Hepatocyte (in vitro differentiated cells): ENCODE data around the gene CARD14.

Source experiments
- EZH2phosphoT487 ChIP-seq: fragments of 200-600 bp; sonication (generic); IDR thresholded peaks from one replicate; pipeline ENCODE4 v1.6.1; 2018; ENCODE audit warnings: antibody characterized with exemption, mild to moderate bottlenecking, low read depth, moderate library complexity; ENCODE audit not compliant: unreplicated experiment, severe bottlenecking
- TF ChIP-seq, protein P1 (sequence below): fragments of 200-600 bp; sonication (generic); IDR thresholded peaks from 2 replicates; pipeline ENCODE4 v1.5.1; 2016; ENCODE audit warnings: antibody characterized with exemption, mild to moderate bottlenecking; ENCODE audit not compliant: poor library complexity

DNA sequence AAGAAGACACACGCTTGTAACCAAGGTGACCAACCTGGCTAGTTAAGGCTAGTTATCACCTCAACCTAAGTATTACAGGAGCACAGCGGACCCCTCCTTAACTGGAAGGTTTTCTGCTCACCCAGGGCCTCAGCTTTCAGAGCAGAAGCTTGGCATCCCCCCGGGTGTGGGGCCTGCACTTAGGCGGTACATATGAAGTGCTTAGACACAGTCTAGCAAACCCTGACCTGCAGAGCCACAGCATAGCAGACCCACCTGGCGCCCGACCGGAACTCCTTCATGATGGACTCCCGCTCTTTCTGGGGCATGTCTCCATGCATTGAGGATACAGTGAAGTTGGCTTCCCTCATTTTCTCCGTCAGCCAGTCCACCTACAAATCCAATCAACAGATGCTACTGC, 32.7 kb upstream of the CARD14 start:
- TF ChIP-seq, protein P1, sequence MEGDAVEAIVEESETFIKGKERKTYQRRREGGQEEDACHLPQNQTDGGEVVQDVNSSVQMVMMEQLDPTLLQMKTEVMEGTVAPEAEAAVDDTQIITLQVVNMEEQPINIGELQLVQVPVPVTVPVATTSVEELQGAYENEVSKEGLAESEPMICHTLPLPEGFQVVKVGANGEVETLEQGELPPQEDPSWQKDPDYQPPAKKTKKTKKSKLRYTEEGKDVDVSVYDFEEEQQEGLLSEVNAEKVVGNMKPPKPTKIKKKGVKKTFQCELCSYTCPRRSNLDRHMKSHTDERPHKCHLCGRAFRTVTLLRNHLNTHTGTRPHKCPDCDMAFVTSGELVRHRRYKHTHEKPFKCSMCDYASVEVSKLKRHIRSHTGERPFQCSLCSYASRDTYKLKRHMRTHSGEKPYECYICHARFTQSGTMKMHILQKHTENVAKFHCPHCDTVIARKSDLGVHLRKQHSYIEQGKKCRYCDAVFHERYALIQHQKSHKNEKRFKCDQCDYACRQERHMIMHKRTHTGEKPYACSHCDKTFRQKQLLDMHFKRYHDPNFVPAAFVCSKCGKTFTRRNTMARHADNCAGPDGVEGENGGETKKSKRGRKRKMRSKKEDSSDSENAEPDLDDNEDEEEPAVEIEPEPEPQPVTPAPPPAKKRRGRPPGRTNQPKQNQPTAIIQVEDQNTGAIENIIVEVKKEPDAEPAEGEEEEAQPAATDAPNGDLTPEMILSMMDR, result no peak
- TF ChIP-seq EZH2phosphoT487, result no peak
